Skeletal muscle cell (primary cell): ENCODE measurements around the gene KIF5A.
A peak's percentile ranks its signal among the peaks of the same experiment; 100 is the strongest.

Experiments used
- DNase-seq: peaks from one replicate; pipeline ENCODE4 v3.0.0-alpha.2; 2010; ENCODE audit warnings: low read depth
- H3K4me3 ChIP-seq: 2 replicates; pipeline ENCODE4 v1.5.1; 2011; ENCODE audit warnings: low read depth, mild to moderate bottlenecking, control low read depth, low read length, moderate library complexity

The KIF5A gene

GRCh38 chr12:57530396-57531142, 19.3 kb upstream of the KIF5A start:
- H3K4me3 ChIP-seq = no peak overlapping the region
- no peak for DNase-seq

- no peak overlapping the region for H3K4me3 ChIP-seq
- DNase-seq = no peak
These were observed 18.0 kb upstream of the KIF5A start for GRCh38 chr12:57531836-57532235.

- no peak overlapping the region for H3K4me3 ChIP-seq
- DNase-seq = no peak
These were observed 16.7 kb upstream of the KIF5A start for GRCh38 chr12:57533108-57533507.

- no peak overlapping the region for H3K4me3 ChIP-seq
- no peak for DNase-seq
These were observed 15.6 kb upstream of the KIF5A start for GRCh38 chr12:57534250-57534649.

GRCh38 chr12:57534991-57535543, 14.8 kb upstream of the KIF5A start:
- no peak for DNase-seq
- H3K4me3 ChIP-seq = no peak overlapping the region

- no peak for DNase-seq
- H3K4me3 ChIP-seq = no peak overlapping the region
These were observed 13.9 kb upstream of the KIF5A start for GRCh38 chr12:57535764-57536596.

- H3K4me3 ChIP-seq = no peak overlapping the region
- no peak for DNase-seq
These were observed 13.3 kb upstream of the KIF5A start for GRCh38 chr12:57536597-57536942.

GRCh38 chr12:57539134-57539768, 10.6 kb upstream of the KIF5A start:
- DNase-seq = no peak
- no peak overlapping the region for H3K4me3 ChIP-seq

GRCh38 chr12:57541001-57541400, 8.8 kb upstream of the KIF5A start:
- DNase-seq = no peak

GRCh38 chr12:57541717-57542116, 8.1 kb upstream of the KIF5A start:
- no peak overlapping the region for H3K4me3 ChIP-seq
- DNase-seq = no peak

More at GRCh38 chr12:57541001-57541400, 8.8 kb upstream of the KIF5A start:
- H3K4me3 ChIP-seq = no peak overlapping the region

GRCh38 chr12:57543581-57543980, 6.3 kb upstream of the KIF5A start:
- H3K4me3 ChIP-seq = no peak overlapping the region
- no peak for DNase-seq

GRCh38 chr12:57545809-57546437, 3.9 kb upstream of the KIF5A start:
- no peak for DNase-seq
- peak overlapping the region; percentile 93 for H3K4me3 ChIP-seq

GRCh38 chr12:57546438-57547287, 3.2 kb upstream of the KIF5A start, which contains the start of gene DCTN2:
Gene DCTN2, minus strand, starts transcription at chr12:57547192. Its CDS starts 129 bp downstream, at chr12:57547063.
- peak within 1 kb of the TSS; percentile 93 for H3K4me3 ChIP-seq
- peak; percentile 89 for DNase-seq

GRCh38 chr12:57547288-57548012, 2.4 kb upstream of the KIF5A start:
- H3K4me3 ChIP-seq = peak overlapping the region; percentile 93
- no peak for DNase-seq

GRCh38 chr12:57548013-57548315, 1.9 kb upstream of the KIF5A start:
- H3K4me3 ChIP-seq = no peak overlapping the region
- no peak for DNase-seq

GRCh38 chr12:57548488-57548887, 1.4 kb upstream of the KIF5A start:
- no peak for DNase-seq
- no peak overlapping the region for H3K4me3 ChIP-seq

- peak overlapping the region; percentile 27 for H3K4me3 ChIP-seq
- no peak for DNase-seq
These were observed 488 bp upstream of the KIF5A start for GRCh38 chr12:57549203-57549908.
